Measurements from ENCODE around the gene CACNA2D3.

The CACNA2D3 gene

DNA sequence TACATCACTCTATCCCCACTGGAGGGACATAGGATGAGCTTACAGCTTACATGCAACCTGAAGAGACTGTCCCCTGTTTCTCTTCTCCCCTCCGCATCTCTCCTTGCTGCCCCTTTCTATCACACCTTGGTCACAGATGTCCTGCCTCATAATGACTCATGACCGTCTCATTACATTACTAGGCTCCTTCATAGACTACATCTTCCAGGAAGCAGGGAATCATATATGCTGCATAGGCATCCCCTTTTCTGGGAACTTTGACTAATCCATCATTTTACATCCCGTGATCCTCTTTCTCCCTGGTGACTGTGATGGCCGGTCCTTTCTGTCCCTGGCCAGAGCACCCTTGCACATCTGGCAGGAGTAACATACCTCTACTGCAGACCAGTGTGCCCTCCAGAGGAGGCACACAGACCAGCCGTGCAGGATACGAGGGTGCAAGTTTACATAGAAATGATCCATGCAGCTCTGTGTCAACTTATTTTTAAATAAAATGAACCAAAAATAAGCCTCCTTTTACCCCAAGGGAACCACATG, 188.9 kb downstream of the CACNA2D3 start:
- Mint-ChIP-seq H3K27ac (no peak overlapping the region), H3K4me1 (ENCODE audit: low read depth) (no peaks in the 10 kb centered on the region), H3K27me3 (ENCODE audit: low read depth) (no peaks in the 10 kb centered on the region), H3K36me3 (ENCODE audit: low read depth) (no peaks in the 10 kb centered on the region), H3K4me3 (no peak overlapping the region), H3K9me3 (no peaks in the 10 kb centered on the region)
- no peak for DNase-seq (ENCODE audit: low spot score)

DNA sequence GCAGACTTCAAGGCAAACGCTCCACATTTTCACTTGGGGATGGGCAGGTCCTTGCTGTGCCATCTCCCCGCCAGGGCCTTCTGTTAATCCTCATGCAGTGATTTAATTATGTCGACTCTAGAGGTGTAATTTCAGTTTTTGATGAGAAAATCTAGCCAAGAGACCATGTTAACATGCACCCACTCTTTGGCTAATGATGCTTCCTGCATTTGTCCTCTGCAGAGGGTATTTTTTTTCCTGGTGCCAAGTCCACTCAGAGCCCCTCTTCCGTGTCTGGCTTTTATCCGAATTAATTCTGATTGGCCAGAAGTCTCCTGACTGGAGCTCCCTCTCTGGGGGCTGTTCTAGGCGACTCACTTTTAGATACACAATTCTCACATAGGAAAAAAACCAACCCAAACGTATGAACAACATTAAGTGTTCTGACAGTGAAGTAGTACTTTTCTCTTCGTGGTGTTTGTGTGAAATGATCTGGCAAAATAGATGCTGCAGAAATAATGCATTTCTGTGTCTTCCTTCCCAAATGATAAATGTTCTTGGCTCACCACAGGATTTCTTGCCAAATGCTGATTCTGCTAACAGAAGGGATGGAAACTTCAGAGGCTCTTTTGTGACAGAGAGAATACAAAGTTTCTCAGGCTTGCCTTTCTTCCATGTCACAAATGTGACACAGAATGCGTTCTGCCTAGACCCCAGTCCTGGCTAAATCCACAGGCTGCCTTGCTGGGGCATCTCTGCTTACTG, 190.0 kb downstream of the CACNA2D3 start:
- H3K4me1 Mint-ChIP-seq (ENCODE audit: low read depth) = no peaks in the 10 kb centered on the region
- no peak overlapping the region for H3K27ac Mint-ChIP-seq
- no peaks in the 10 kb centered on the region for H3K36me3 Mint-ChIP-seq (ENCODE audit: low read depth)

DNA sequence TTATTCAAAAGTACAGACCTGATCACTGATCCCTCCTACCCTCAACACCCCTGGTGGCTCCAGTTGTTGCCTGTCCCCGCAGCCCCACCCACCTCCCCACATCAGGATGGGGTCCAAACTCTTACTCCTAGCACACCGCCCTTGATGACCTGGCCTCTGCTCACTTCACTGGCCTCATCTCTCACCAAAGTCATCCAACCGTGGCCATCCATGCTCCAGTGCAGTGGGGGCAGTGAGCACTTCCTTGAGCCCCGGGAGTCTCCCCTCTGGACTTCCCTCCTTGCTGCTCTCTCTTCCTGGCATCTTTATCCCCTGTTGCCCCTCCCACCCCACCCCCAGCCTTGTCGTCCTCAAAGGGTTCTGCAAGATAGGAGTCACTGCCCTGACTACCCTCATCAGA, 191.1 kb downstream of the CACNA2D3 start:
- no peak for DNase-seq (ENCODE audit: low spot score)
- Mint-ChIP-seq H3K27ac (no peak overlapping the region), H3K27me3 (ENCODE audit: low read depth) (no peaks in the 10 kb centered on the region), H3K9me3 (no peaks in the 10 kb centered on the region), H3K4me1 (ENCODE audit: low read depth) (no peaks in the 10 kb centered on the region), H3K4me3 (no peak overlapping the region), H3K36me3 (ENCODE audit: low read depth) (no peaks in the 10 kb centered on the region)

More for the DNA sequence above, 190.0 kb downstream of the CACNA2D3 start:
- Mint-ChIP-seq H3K4me3 (no peak overlapping the region), H3K27me3 (ENCODE audit: low read depth) (no peaks in the 10 kb centered on the region), H3K9me3 (no peaks in the 10 kb centered on the region)
- DNase-seq (ENCODE audit: low spot score) = no peak

DNA sequence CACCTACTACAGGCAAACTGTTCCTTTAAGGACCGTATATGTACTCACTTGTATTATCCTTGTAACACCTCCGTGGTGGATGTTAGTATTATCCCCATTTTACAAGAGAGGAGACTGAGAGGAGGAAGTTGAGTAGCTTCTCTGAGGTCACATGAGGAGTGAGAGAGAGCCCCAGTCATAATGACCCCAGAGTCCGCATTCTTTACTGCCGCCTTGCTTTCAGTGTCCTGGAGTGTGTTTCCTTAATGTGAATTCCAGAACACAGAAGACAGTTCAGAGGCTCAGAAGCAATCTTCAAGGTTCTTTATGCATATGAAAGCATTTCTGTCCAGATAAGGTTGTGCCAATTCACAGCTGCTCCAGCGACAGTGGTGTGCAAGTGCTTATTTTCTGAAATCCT, 199.2 kb downstream of the CACNA2D3 start:
- Mint-ChIP-seq H3K27ac (no peak overlapping the region), H3K9me3 (no peaks in the 10 kb centered on the region), H3K4me1 (ENCODE audit: low read depth) (no peaks in the 10 kb centered on the region), H3K36me3 (ENCODE audit: low read depth) (no peaks in the 10 kb centered on the region), H3K27me3 (ENCODE audit: low read depth) (no peaks in the 10 kb centered on the region), H3K4me3 (no peak overlapping the region)
- no peak for DNase-seq (ENCODE audit: low spot score)

DNA sequence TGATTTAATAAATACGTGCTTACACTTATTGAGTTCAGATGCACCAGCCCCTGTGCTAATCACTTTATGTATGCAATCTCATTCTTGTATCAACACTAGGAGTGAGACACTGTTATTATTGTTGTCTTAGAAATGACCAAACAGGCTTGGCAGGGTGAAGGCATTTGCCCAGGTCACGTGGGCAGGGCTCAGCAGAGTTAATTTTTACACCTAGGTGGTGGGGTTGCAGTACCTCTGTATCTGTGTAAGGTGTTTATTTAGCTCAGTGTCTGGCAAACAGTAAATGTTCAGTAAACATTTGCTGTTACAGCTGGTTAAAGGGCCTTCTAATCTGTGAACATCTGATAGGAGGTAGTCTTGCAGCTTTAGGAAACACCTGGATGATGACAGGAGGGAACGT, 200.0 kb downstream of the CACNA2D3 start:
- H3K4me1 Mint-ChIP-seq (ENCODE audit: low read depth) = no peaks in the 10 kb centered on the region
- no peak overlapping the region for H3K4me3 Mint-ChIP-seq
- no peaks in the 10 kb centered on the region for H3K36me3 Mint-ChIP-seq (ENCODE audit: low read depth)
- no peaks in the 10 kb centered on the region for H3K27me3 Mint-ChIP-seq (ENCODE audit: low read depth)
- no peak for DNase-seq (ENCODE audit: low spot score)
- H3K9me3 Mint-ChIP-seq = no peaks in the 10 kb centered on the region
- H3K27ac Mint-ChIP-seq = no peak overlapping the region

DNA sequence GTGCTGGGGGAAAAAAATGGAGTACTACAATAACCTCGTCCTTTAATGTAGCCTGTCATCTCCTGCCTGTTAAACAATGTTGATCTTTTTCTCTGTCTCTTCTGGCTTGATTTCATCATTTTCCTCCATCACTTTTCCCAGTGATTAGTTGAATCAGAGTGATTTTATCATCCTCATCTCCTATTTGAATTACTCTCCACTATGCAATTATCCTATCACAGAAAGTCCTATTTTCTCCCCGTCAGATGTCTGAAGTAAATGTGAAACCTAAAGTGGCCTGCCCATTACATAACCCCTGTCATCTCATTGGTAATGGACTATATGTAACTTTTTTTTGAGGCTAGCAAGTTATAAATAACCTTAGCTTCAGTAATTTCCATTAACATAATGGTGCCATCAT, 201.8 kb downstream of the CACNA2D3 start:
- H3K36me3 Mint-ChIP-seq (ENCODE audit: low read depth) = no peaks in the 10 kb centered on the region

DNA sequence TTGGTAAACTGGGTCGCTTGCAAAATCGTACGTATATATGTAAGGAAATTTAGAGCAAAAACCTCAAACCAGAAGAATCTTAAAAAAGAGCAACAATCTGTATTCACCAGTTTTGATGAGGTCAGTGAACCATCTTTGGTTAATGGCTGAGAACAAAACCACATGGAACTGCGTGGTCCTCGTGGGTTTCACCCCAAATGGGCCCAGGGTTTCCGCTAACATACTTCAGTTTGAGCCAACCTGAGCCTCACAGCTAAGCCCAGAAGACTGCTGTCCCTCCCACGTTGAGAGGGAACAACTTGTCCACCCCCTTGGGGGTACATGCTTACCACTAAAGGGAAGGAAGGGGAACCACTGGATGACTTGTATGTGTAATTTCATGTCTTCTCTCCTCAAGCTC, 204.6 kb downstream of the CACNA2D3 start:
- H3K4me1 Mint-ChIP-seq (ENCODE audit: low read depth) = no peaks in the 10 kb centered on the region
- no peak overlapping the region for H3K27ac Mint-ChIP-seq
- no peak for DNase-seq (ENCODE audit: low spot score)
- H3K4me3 Mint-ChIP-seq = no peak overlapping the region
- no peaks in the 10 kb centered on the region for H3K27me3 Mint-ChIP-seq (ENCODE audit: low read depth)
- no peaks in the 10 kb centered on the region for H3K9me3 Mint-ChIP-seq
- no peaks in the 10 kb centered on the region for H3K36me3 Mint-ChIP-seq (ENCODE audit: low read depth)

More for the DNA sequence above, 201.8 kb downstream of the CACNA2D3 start:
- no peak overlapping the region for H3K4me3 Mint-ChIP-seq
- H3K27ac Mint-ChIP-seq = no peak overlapping the region
- DNase-seq (ENCODE audit: low spot score) = no peak
- H3K27me3 Mint-ChIP-seq (ENCODE audit: low read depth) = no peaks in the 10 kb centered on the region
- H3K4me1 Mint-ChIP-seq (ENCODE audit: low read depth) = no peaks in the 10 kb centered on the region
- H3K9me3 Mint-ChIP-seq = no peaks in the 10 kb centered on the region

DNA sequence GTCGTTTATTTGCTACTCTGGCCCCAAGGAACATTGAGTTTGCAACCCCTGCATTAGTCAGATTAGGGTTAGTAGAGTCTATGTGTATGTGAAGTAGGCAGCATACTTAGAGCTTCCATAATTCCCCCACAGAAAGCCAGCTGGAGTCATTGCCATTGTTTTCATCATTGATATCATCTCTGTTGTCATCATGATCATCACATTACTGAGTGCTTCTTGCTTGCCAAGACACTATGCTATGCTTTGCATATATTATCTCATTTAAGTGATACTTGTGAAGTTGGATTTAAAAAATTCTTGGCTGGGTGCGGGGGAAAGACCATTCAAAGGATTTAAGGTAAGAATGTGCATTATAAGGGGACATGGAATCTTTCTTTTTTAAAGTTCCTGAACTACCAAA, 209.0 kb downstream of the CACNA2D3 start:
- no peak overlapping the region for H3K27ac Mint-ChIP-seq
- no peaks in the 10 kb centered on the region for H3K4me1 Mint-ChIP-seq (ENCODE audit: low read depth)
- H3K27me3 Mint-ChIP-seq (ENCODE audit: low read depth) = no peaks in the 10 kb centered on the region
- H3K4me3 Mint-ChIP-seq = no peak overlapping the region
- no peak for DNase-seq (ENCODE audit: low spot score)
- no peaks in the 10 kb centered on the region for H3K9me3 Mint-ChIP-seq
- no peaks in the 10 kb centered on the region for H3K36me3 Mint-ChIP-seq (ENCODE audit: low read depth)

DNA sequence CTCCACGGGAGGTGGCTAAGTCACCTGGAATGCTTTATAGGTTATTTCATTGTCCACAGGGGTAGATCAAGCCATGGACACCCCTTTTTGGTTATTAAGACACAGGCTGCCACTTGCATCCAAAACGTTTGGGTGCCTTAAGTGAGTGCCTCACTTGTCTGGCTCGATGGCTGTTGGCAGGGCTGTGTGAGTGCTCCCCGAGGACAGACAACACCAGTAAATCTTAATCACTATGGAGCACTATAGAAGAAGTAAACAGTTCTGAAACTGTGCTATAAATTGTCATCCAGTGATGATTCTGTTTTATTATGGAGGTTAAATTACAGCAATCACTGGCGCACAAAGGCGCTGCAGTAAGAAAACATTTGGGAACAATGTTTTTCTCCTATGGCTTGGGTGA, 215.5 kb downstream of the CACNA2D3 start:
- Mint-ChIP-seq H3K4me1 (ENCODE audit: low read depth) (no peaks in the 10 kb centered on the region), H3K27ac (no peak overlapping the region)
- DNase-seq (ENCODE audit: low spot score) = no peak

DNA sequence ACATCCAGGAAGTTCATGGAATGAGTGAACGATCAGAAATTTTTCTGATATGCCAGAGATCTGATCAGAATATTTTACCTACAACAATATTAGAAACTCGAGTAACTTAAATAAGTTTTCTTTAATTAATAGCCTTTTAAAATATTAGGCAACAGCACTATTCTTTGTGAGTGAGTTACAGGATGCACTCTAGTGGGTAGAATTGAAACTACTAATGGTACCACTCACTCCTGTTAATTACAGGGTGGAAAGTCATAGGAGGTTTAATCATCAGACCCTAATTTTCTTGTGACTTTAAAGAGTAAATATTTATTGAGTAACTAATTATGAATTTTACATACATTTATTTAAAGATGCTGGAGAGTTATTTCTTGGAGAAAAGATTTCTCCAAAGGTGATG, 217.3 kb downstream of the CACNA2D3 start:
- no peak for DNase-seq (ENCODE audit: low spot score)
- Mint-ChIP-seq H3K27ac (no peak overlapping the region), H3K4me3 (no peak overlapping the region), H3K9me3 (no peaks in the 10 kb centered on the region), H3K27me3 (ENCODE audit: low read depth) (no peaks in the 10 kb centered on the region), H3K4me1 (ENCODE audit: low read depth) (no peaks in the 10 kb centered on the region), H3K36me3 (ENCODE audit: low read depth) (no peaks in the 10 kb centered on the region)

More for the DNA sequence above, 215.5 kb downstream of the CACNA2D3 start:
- no peaks in the 10 kb centered on the region for H3K36me3 Mint-ChIP-seq (ENCODE audit: low read depth)
- no peaks in the 10 kb centered on the region for H3K9me3 Mint-ChIP-seq
- H3K27me3 Mint-ChIP-seq (ENCODE audit: low read depth) = no peaks in the 10 kb centered on the region
- H3K4me3 Mint-ChIP-seq = no peak overlapping the region

DNA sequence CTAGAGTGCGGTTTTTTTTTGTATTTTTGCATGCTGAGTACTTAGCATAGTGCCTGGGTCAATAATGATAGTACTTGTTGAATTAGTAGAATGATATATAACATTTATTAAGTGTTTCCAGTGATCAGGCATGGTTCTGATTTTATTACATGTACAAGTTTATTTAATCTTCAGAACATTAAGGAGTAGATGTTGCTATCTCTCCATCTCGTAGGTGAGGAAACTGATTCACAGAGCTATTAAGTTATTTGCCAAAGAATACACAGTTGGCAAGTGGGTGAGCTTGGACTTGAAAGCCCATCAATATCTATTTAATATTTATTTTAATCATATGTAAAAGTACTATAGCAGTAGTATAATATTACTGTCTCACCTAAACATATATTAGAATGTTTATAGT, 219.5 kb downstream of the CACNA2D3 start:
- H3K36me3 Mint-ChIP-seq (ENCODE audit: low read depth) = no peaks in the 10 kb centered on the region
- H3K27ac Mint-ChIP-seq = no peak overlapping the region
- no peaks in the 10 kb centered on the region for H3K27me3 Mint-ChIP-seq (ENCODE audit: low read depth)
- no peaks in the 10 kb centered on the region for H3K9me3 Mint-ChIP-seq
- no peaks in the 10 kb centered on the region for H3K4me1 Mint-ChIP-seq (ENCODE audit: low read depth)
- no peak for DNase-seq (ENCODE audit: low spot score)
- H3K4me3 Mint-ChIP-seq = no peak overlapping the region

DNA sequence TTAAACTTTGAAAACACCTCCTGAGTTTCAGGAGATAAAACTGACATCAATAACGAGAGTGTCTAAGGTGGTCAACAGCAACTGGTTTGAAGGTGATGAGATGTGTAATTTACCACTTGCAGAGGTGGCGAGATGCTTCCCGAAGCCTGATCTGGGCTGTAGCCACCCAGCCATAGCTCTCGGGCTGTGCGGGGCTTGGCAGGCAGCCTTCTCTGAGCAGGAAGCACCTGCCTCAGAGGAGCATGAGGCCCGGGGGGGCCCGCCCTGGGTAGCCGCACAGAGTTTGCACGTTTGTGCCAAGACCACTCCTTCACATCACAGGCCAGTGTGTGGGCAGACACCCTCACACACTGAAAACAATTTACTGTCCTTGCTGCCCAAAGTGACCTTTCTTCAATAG, 220.3 kb downstream of the CACNA2D3 start:
- DNase-seq (ENCODE audit: low spot score) = no peak
- Mint-ChIP-seq H3K9me3 (no peaks in the 10 kb centered on the region), H3K36me3 (ENCODE audit: low read depth) (no peaks in the 10 kb centered on the region), H3K4me3 (no peak overlapping the region), H3K27ac (no peak overlapping the region), H3K4me1 (ENCODE audit: low read depth) (no peaks in the 10 kb centered on the region), H3K27me3 (ENCODE audit: low read depth) (no peaks in the 10 kb centered on the region)

DNA sequence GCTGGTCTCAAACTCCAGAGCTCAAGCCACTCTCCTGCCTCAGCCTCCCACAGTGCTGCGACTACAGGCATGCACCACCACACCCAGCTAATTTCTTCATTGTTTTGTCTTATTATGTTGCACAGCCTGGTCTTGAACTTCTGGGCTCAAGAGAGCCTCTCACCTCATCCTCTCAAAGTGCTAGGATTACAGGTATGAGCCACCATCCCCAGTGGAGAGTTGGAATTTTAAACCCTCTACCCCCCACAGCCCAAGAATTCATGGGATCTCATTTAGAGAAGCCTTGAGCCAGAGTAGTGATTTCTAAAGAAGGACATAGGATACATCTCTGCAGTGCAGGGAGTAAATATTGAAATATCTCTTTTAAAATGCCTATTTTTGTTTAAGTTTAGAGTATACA, 221.1 kb downstream of the CACNA2D3 start:
- Mint-ChIP-seq H3K4me1 (ENCODE audit: low read depth) (no peaks in the 10 kb centered on the region), H3K4me3 (no peak overlapping the region), H3K27ac (no peak overlapping the region), H3K27me3 (ENCODE audit: low read depth) (no peaks in the 10 kb centered on the region), H3K9me3 (no peaks in the 10 kb centered on the region), H3K36me3 (ENCODE audit: low read depth) (no peaks in the 10 kb centered on the region)
- no peak for DNase-seq (ENCODE audit: low spot score)

DNA sequence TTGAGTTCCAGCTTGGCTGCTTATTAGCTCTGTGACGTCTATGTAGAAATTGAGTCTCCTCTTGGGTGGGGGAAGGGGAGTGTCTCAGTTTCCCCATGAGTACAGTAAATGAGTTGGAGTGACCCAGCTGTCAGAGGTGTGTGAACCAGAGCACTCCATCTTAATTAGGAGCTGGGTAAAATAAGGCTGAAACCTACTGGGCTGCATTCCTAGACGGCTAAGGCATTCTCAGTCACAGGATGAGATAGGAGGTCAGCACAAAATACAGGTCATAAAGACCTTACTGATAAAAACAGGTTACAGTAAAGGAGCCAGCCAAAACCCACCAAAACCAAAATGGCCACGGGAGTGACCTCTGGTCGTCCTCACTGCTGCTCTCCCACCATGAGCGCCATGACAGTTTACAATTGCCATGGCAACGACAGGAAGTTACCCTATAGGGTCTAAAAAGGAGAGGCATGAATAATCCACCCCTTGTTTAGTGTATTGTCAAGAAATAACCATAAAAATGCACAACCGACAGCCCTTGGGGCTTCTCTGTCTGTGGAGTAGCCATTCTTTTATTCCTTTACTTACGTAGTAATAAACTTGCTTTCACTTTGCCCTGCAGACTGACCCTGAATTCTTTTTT, 222.4 kb downstream of the CACNA2D3 start:
- Mint-ChIP-seq H3K4me1 (ENCODE audit: low read depth) (no peaks in the 10 kb centered on the region), H3K27ac (no peak overlapping the region), H3K36me3 (ENCODE audit: low read depth) (no peaks in the 10 kb centered on the region), H3K9me3 (no peaks in the 10 kb centered on the region), H3K4me3 (no peak overlapping the region), H3K27me3 (ENCODE audit: low read depth) (no peaks in the 10 kb centered on the region)
- DNase-seq (ENCODE audit: low spot score) = no peak
